ENCODE results near the gene IL33. TPM values are rescaled to one million over a fixed set of nuclear protein-coding genes. Genes with fewer than 3 reads are reported as not detected.

Gene IL33
- total RNA-seq, 2 experiments from 2014 or later, result not detected

GRCh38 chr9:6183627-6184026 is 32.0 kb upstream of the IL33 start:
- no peaks in the 10 kb centered on the region for H3K36me3 ChIP-seq (ENCODE audit: insufficient read depth, low read length)
- H3K9me2 ChIP-seq (ENCODE audit: insufficient read depth, low read length), result no peaks in the 10 kb centered on the region
- TF ChIP-seq CTCF (conservative IDR thresholded peaks at IDR 0.05; ENCODE audit: low read length), result no peak
- no peak for TF ChIP-seq EZH2phosphoT487 (IDR thresholded peaks at IDR 0.05; ENCODE audit: borderline replicate concordance, low read depth, low read length)
- H3K9me3 ChIP-seq (ENCODE audit: low read length), result no peaks in the 10 kb centered on the region
- H3K4me2 ChIP-seq (ENCODE audit: low read length), result no peak overlapping the region
- intact Hi-C loops (cut with micrococcal nuclease; ENCODE audit: unreplicated experiment), result no loop called here
- no peak overlapping the region for H2AFZ ChIP-seq (ENCODE audit: low read length)
- ChIA-PET CTCF (ENCODE audit: unreplicated experiment) (no interaction called here), POLR2A (no interaction called here)
- H4K20me1 ChIP-seq (ENCODE audit: insufficient read depth, low read length), result no peaks in the 10 kb centered on the region
- no TSS peak for BruUV-seq (replicated peaks)
- no peaks in the 10 kb centered on the region for H3K79me2 ChIP-seq (ENCODE audit: insufficient read depth, low read depth, low read length)
- no peaks in the 10 kb centered on the region for H3K4me1 ChIP-seq (ENCODE audit: insufficient read depth, low read length, poor library complexity, severe bottlenecking)
- H3K4me3 ChIP-seq (ENCODE audit: low read depth, low read length, poor library complexity, severe bottlenecking), result no peak overlapping the region
- no peak overlapping the region for H3K27ac ChIP-seq (ENCODE audit: low read depth, low read length, poor library complexity, severe bottlenecking)
- no peak for DNase-seq (ENCODE audit: low spot score)

DNA sequence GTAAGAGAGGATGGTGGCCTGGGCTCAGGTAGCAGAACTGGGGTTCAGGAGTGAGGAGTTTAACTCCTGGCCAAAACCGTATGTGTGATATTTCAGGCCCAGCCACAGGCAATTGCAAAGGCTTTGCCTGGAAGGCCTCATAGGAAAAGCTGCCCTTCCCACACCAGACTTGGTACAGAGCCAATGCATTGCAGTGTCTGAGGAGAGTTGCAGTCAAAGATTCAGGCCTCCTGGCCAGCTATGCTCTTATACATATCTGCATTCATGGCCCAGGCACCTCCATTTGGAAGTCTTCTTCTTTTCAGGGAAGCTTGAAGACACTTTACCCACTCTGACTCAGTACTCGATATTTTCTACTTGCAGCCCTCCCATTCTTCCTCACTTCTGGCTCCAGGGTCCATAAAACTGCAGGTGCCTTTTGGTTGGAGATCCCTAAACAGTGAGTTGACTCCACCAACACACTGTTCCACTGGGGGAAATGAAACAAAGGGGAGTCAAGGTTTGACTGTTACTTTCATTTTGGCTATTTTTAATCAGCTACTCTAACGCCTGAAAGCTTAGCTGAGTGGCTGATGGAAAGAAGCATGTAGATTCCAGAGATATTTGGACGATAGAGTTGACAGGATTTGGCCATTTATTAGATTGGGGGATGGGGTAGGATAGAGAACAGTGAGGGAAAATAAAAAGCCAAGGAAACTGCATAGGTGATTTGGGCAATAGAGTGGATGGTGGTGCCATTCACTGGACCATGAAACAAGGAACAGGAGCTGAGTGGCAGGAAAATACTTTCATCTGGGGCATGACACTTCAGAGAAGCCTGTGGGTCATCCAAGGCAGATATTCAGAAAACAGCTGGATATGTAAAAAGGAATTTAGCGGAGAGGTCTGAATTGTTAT is 30.6 kb upstream of the IL33 start:
- Histone ChIP-seq H3K36me3 (ENCODE audit: insufficient read depth, low read length) (no peaks in the 10 kb centered on the region), H3K9me2 (ENCODE audit: insufficient read depth, low read length) (no peaks in the 10 kb centered on the region), H3K79me2 (ENCODE audit: insufficient read depth, low read depth, low read length) (no peaks in the 10 kb centered on the region), H3K4me1 (ENCODE audit: insufficient read depth, low read length, poor library complexity, severe bottlenecking) (no peaks in the 10 kb centered on the region), H4K20me1 (ENCODE audit: insufficient read depth, low read length) (no peaks in the 10 kb centered on the region), H3K9me3 (ENCODE audit: low read length) (no peaks in the 10 kb centered on the region), H2AFZ (ENCODE audit: low read length) (no peak overlapping the region), H3K27ac (ENCODE audit: low read depth, low read length, poor library complexity, severe bottlenecking) (no peak overlapping the region), H3K4me3 (ENCODE audit: low read depth, low read length, poor library complexity, severe bottlenecking) (no peak overlapping the region), H3K4me2 (ENCODE audit: low read length) (no peak overlapping the region)
- BruUV-seq (replicated peaks), result no TSS peak
- intact Hi-C loops (cut with micrococcal nuclease; ENCODE audit: unreplicated experiment), result no loop called here
- POLR2A ChIA-PET, result interaction anchor here (0.7 kb wide), 1 partner anchor 1156 kb away, joined by 3 read pairs; no protein-coding TSS in a partner anchor
- CTCF ChIA-PET (ENCODE audit: unreplicated experiment), result no interaction called here
- TF ChIP-seq CTCF (conservative IDR thresholded peaks at IDR 0.05; ENCODE audit: low read length), result no peak
- TF ChIP-seq EZH2phosphoT487 (IDR thresholded peaks at IDR 0.05; ENCODE audit: borderline replicate concordance, low read depth, low read length), result no peak
- DNase-seq (ENCODE audit: low spot score), result no peak

DNA sequence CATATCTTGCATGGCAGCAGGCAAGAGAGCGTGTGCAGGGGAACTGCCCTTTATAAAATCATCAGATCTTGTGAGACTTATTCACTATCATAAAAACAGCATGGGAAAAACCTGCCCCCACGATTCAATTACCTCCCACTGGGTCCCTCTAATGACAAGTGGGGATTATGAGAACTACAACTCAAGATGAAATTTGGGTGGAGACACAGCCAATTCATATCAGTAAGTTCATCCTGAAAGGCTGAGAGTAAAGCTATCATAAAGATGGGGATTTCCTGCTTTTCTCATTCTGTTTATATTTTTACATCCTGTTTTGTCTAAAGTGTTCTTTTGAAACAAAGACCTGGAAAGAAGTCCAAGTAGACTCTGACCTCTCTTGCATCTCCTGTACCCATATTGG is 28.9 kb upstream of the IL33 start:
- no peak overlapping the region for H2AFZ ChIP-seq (ENCODE audit: low read length)
- ChIA-PET POLR2A (no interaction called here), CTCF (ENCODE audit: unreplicated experiment) (no interaction called here)
- no peaks in the 10 kb centered on the region for H3K4me1 ChIP-seq (ENCODE audit: insufficient read depth, low read length, poor library complexity, severe bottlenecking)
- no peaks in the 10 kb centered on the region for H3K79me2 ChIP-seq (ENCODE audit: insufficient read depth, low read depth, low read length)
- H4K20me1 ChIP-seq (ENCODE audit: insufficient read depth, low read length), result no peaks in the 10 kb centered on the region
- H3K27ac ChIP-seq (ENCODE audit: low read depth, low read length, poor library complexity, severe bottlenecking), result no peak overlapping the region
- H3K9me3 ChIP-seq (ENCODE audit: low read length), result no peaks in the 10 kb centered on the region
- H3K36me3 ChIP-seq (ENCODE audit: insufficient read depth, low read length), result no peaks in the 10 kb centered on the region
- intact Hi-C loops (cut with micrococcal nuclease; ENCODE audit: unreplicated experiment), result no loop called here
- H3K4me2 ChIP-seq (ENCODE audit: low read length), result no peak overlapping the region
- no peaks in the 10 kb centered on the region for H3K9me2 ChIP-seq (ENCODE audit: insufficient read depth, low read length)
- DNase-seq (ENCODE audit: low spot score), result no peak
- TF ChIP-seq EZH2phosphoT487 (IDR thresholded peaks at IDR 0.05; ENCODE audit: borderline replicate concordance, low read depth, low read length), result no peak
- TF ChIP-seq CTCF (conservative IDR thresholded peaks at IDR 0.05; ENCODE audit: low read length), result no peak
- H3K4me3 ChIP-seq (ENCODE audit: low read depth, low read length, poor library complexity, severe bottlenecking), result no peak overlapping the region
- BruUV-seq (replicated peaks), result no TSS peak
